ENCODE results near the gene BCL3.

The BCL3 gene

DNA sequence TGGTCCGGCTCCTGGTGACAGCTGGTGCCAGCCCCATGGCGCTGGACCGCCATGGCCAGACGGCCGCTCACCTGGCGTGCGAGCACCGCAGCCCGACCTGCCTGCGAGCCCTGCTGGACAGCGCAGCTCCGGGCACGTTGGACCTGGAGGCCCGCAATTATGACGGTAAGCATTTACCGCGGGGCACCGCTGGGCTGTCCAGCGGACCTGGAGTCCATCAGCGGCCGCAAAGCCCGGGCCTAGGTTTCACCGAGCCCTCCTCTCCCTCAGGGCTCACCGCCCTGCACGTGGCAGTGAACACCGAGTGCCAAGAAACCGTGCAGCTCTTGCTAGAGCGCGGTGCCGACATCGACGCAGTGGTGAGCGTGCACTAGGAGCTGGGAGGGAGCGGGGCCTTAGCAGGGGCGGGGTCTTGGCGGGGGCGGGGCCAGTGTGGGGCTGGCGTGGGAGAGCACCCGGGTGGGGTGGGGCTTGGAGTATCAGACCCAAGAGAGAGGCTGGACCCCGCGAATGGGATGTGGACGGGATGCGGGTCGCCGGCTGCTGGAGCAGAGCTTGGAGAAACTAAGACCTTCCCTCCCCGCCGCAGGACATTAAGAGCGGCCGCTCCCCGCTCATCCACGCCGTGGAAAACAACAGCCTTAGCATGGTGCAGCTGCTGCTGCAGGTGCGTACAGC lies 8.7 kb downstream of the BCL3 start:
- peaks cover 40% of the 10 kb centered on the region for H3K4me1 ChIP-seq (ENCODE audit: control insufficient read depth, insufficient read depth, low read length, poor library complexity, severe bottlenecking)
- H3K27me3 ChIP-seq (replicated peaks; ENCODE audit: control insufficient read depth, insufficient read depth, low read length, poor library complexity, severe bottlenecking), result no peaks in the 10 kb centered on the region
- no peak overlapping the region for H3K4me3 ChIP-seq (ENCODE audit: insufficient read depth, low read depth, low read length, poor library complexity, severe bottlenecking)
- H3K9me3 ChIP-seq (ENCODE audit: control insufficient read depth, low read length), result no peaks in the 10 kb centered on the region
- no peak overlapping the region for H3K27ac ChIP-seq (ENCODE audit: insufficient read depth, low read length, poor library complexity, severe bottlenecking)
- DNase-seq, result no peak
- peaks cover 37% of the 10 kb centered on the region for H3K36me3 ChIP-seq (ENCODE audit: control insufficient read depth, insufficient read depth, low read length)

GRCh38 chr19:44757735-44758505 lies 9.4 kb downstream of the BCL3 start:
- Histone ChIP-seq H3K36me3 (ENCODE audit: control insufficient read depth, insufficient read depth, low read length) (peaks cover 32% of the 10 kb centered on the region), H3K4me3 (ENCODE audit: insufficient read depth, low read depth, low read length, poor library complexity, severe bottlenecking) (no peak overlapping the region), H3K4me1 (ENCODE audit: control insufficient read depth, insufficient read depth, low read length, poor library complexity, severe bottlenecking) (peaks cover 33% of the 10 kb centered on the region), H3K27me3 (replicated peaks; ENCODE audit: control insufficient read depth, insufficient read depth, low read length, poor library complexity, severe bottlenecking) (no peaks in the 10 kb centered on the region), H3K9me3 (ENCODE audit: control insufficient read depth, low read length) (no peaks in the 10 kb centered on the region), H3K27ac (ENCODE audit: insufficient read depth, low read length, poor library complexity, severe bottlenecking) (no peak overlapping the region)
- no peak for DNase-seq

DNA sequence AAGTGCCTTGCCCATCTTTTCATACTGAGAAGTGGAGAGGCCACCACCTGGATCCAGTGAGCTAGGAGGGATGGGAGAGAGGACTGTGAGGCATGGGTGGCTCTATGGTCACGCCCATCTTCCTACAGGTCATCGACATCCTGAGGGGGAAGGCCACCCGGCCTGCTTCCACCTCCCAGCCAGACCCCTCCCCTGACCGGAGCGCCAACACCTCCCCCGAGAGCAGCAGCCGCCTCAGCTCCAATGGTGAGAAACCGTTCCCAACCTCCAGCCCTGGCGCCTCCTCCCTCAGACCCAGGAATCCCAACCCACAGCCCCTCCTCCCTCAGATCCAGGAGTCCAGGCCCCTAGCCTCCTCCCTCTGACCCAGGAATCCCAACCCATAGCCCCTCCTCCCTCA lies 10.1 kb downstream of the BCL3 start:
- Histone ChIP-seq H3K4me3 (ENCODE audit: insufficient read depth, low read depth, low read length, poor library complexity, severe bottlenecking) (no peak overlapping the region), H3K27me3 (replicated peaks; ENCODE audit: control insufficient read depth, insufficient read depth, low read length, poor library complexity, severe bottlenecking) (no peaks in the 10 kb centered on the region), H3K4me1 (ENCODE audit: control insufficient read depth, insufficient read depth, low read length, poor library complexity, severe bottlenecking) (peaks cover 31% of the 10 kb centered on the region), H3K9me3 (ENCODE audit: control insufficient read depth, low read length) (no peaks in the 10 kb centered on the region), H3K27ac (ENCODE audit: insufficient read depth, low read length, poor library complexity, severe bottlenecking) (no peak overlapping the region), H3K36me3 (ENCODE audit: control insufficient read depth, insufficient read depth, low read length) (peaks cover 32% of the 10 kb centered on the region)
- no peak for DNase-seq

GRCh38 chr19:44759083-44759804 lies 10.7 kb downstream of the BCL3 start:
- H3K4me3 ChIP-seq (ENCODE audit: insufficient read depth, low read depth, low read length, poor library complexity, severe bottlenecking), result no peak overlapping the region
- DNase-seq, result no peak
- no peak overlapping the region for H3K27ac ChIP-seq (ENCODE audit: insufficient read depth, low read length, poor library complexity, severe bottlenecking)
- peaks cover 26% of the 10 kb centered on the region for H3K4me1 ChIP-seq (ENCODE audit: control insufficient read depth, insufficient read depth, low read length, poor library complexity, severe bottlenecking)
- no peaks in the 10 kb centered on the region for H3K27me3 ChIP-seq (replicated peaks; ENCODE audit: control insufficient read depth, insufficient read depth, low read length, poor library complexity, severe bottlenecking)
- H3K36me3 ChIP-seq (ENCODE audit: control insufficient read depth, insufficient read depth, low read length), result peaks cover 32% of the 10 kb centered on the region
- no peaks in the 10 kb centered on the region for H3K9me3 ChIP-seq (ENCODE audit: control insufficient read depth, low read length)

DNA sequence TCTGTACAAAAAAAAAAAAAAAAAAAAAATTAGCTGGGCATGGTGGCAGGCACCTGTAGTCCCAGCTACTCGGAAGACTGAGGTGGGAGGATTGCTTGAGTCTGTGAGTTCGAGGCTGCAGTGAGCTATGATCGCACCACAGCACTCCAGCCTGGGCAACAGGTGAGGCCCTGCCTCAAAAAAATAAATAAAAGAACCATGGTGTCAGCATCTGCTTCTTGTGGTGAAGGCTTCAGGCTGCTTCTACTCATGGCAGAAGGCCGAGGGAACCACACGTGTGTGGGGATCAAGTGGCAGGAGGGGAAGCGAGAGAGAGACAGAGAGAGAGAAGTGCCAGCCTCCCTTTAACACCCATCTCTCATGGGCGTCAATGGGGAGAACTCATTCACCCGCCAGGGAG lies 13.5 kb downstream of the BCL3 start:
- H3K36me3 ChIP-seq (ENCODE audit: control insufficient read depth, insufficient read depth, low read length), result peaks cover 27% of the 10 kb centered on the region
- no peak overlapping the region for H3K4me3 ChIP-seq (ENCODE audit: insufficient read depth, low read depth, low read length, poor library complexity, severe bottlenecking)
- H3K9me3 ChIP-seq (ENCODE audit: control insufficient read depth, low read length), result no peaks in the 10 kb centered on the region
- H3K27me3 ChIP-seq (replicated peaks; ENCODE audit: control insufficient read depth, insufficient read depth, low read length, poor library complexity, severe bottlenecking), result no peaks in the 10 kb centered on the region
- no peak for DNase-seq
- no peak overlapping the region for H3K27ac ChIP-seq (ENCODE audit: insufficient read depth, low read length, poor library complexity, severe bottlenecking)
- H3K4me1 ChIP-seq (ENCODE audit: control insufficient read depth, insufficient read depth, low read length, poor library complexity, severe bottlenecking), result peaks cover 4% of the 10 kb centered on the region

DNA sequence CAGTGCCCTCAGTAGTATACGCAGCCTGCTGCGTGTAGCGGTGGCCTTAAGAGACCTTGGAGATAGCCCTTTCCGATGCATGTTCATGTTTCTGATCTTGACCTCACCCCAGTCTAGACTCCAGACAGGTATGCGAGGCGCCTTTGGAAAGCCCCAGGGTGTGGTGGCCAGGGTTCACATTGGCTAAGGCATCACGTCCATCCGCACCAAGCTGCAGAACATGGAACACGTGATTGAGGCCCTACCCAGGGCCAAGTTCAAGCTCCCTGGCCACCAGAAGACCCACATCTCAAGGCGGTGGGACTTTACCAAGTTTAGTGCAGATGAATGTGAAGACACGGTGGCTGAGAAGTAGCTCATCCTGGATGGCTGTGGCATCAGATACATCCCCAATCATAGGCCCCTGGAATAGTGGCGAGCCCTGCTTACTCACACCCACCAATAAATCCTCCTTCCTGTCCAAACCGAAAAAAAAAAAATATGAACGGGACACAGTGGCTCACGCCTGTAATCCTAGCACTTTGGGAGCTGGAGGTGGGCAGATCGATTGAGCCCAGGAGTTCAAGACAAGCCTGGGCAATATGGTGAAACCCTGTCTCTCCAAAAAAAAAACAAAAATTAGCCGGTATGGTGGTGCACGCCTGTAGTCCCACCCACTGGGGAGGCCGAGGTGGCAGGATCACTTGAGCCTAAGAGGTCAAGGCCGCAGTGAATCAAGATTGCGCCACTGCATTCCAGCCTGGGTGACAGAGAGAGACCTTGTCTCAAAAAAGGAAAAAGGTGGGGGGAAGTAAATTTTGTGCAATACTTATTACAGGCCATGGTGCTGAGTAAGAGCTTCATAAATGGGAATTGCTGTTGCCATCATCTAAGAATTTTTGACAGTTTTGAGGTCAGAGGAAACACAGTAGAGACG lies 16.8 kb downstream of the BCL3 start:
- Histone ChIP-seq H3K27me3 (replicated peaks; ENCODE audit: control insufficient read depth, insufficient read depth, low read length, poor library complexity, severe bottlenecking) (no peaks in the 10 kb centered on the region), H3K4me3 (ENCODE audit: insufficient read depth, low read depth, low read length, poor library complexity, severe bottlenecking) (no peak overlapping the region), H3K9me3 (ENCODE audit: control insufficient read depth, low read length) (no peaks in the 10 kb centered on the region), H3K36me3 (ENCODE audit: control insufficient read depth, insufficient read depth, low read length) (no peaks in the 10 kb centered on the region), H3K4me1 (ENCODE audit: control insufficient read depth, insufficient read depth, low read length, poor library complexity, severe bottlenecking) (peaks cover 4% of the 10 kb centered on the region), H3K27ac (ENCODE audit: insufficient read depth, low read length, poor library complexity, severe bottlenecking) (no peak overlapping the region)
- no peak for DNase-seq

GRCh38 chr19:44765949-44766335 lies 17.4 kb downstream of the BCL3 start:
- H3K4me3 ChIP-seq (ENCODE audit: insufficient read depth, low read depth, low read length, poor library complexity, severe bottlenecking), result no peak overlapping the region
- H3K27me3 ChIP-seq (replicated peaks; ENCODE audit: control insufficient read depth, insufficient read depth, low read length, poor library complexity, severe bottlenecking), result no peaks in the 10 kb centered on the region
- H3K4me1 ChIP-seq (ENCODE audit: control insufficient read depth, insufficient read depth, low read length, poor library complexity, severe bottlenecking), result no peaks in the 10 kb centered on the region
- no peak overlapping the region for H3K27ac ChIP-seq (ENCODE audit: insufficient read depth, low read length, poor library complexity, severe bottlenecking)
- no peaks in the 10 kb centered on the region for H3K9me3 ChIP-seq (ENCODE audit: control insufficient read depth, low read length)
- H3K36me3 ChIP-seq (ENCODE audit: control insufficient read depth, insufficient read depth, low read length), result no peaks in the 10 kb centered on the region
- no peak for DNase-seq

- no peak for DNase-seq
- no peaks in the 10 kb centered on the region for H3K4me1 ChIP-seq (ENCODE audit: control insufficient read depth, insufficient read depth, low read length, poor library complexity, severe bottlenecking)
- H3K27me3 ChIP-seq (replicated peaks; ENCODE audit: control insufficient read depth, insufficient read depth, low read length, poor library complexity, severe bottlenecking), result no peaks in the 10 kb centered on the region
- H3K4me3 ChIP-seq (ENCODE audit: insufficient read depth, low read depth, low read length, poor library complexity, severe bottlenecking), result no peak overlapping the region
- H3K27ac ChIP-seq (ENCODE audit: insufficient read depth, low read length, poor library complexity, severe bottlenecking), result no peak overlapping the region
- H3K9me3 ChIP-seq (ENCODE audit: control insufficient read depth, low read length), result no peaks in the 10 kb centered on the region
- H3K36me3 ChIP-seq (ENCODE audit: control insufficient read depth, insufficient read depth, low read length), result no peaks in the 10 kb centered on the region
Observed at GRCh38 chr19:44767295-44768180, 19.0 kb downstream of the BCL3 start.

All from effector memory CD4-positive, alpha-beta T cell (primary cell).